ENCODE data around the gene LARP1.
"Not testable (repeated sequence)": the region's sequence is repeated elsewhere in the genome, so short reads cannot be mapped to it uniquely, and the experiment has no call there.

The LARP1 gene
- long read RNA-seq, donor 1 = 0 reads
- long read RNA-seq, donor 2, partial matches to known transcripts = 0 of 2 reads
- long read RNA-seq, donor 2, other reads (novel, unspliced or antisense) = 0 of 2 reads
- long read RNA-seq, donor 3, partial matches to known transcripts = 34 of 37 reads
- long read RNA-seq, donor 3, other reads (novel, unspliced or antisense) = 0 of 37 reads
- long read RNA-seq, donor 4, partial matches to known transcripts = 10 of 14 reads
- long read RNA-seq, donor 4, other reads (novel, unspliced or antisense) = 0 of 14 reads
- long read RNA-seq, donor 5, partial matches to known transcripts = 0 of 2 reads
- long read RNA-seq, donor 5, other reads (novel, unspliced or antisense) = 0 of 2 reads
- long read RNA-seq, donor 6, transcript LARP1-214 (2 exons, 287 nt) = major isoform, 5 of 5 reads
- long read RNA-seq, donor 6, partial matches to known transcripts = 0 of 5 reads
- long read RNA-seq, donor 6, other reads (novel, unspliced or antisense) = 0 of 5 reads
- long read RNA-seq, donor 7, transcript LARP1-214 (2 exons, 287 nt) = major isoform, 7 of 19 reads
- long read RNA-seq, donor 7, partial matches to known transcripts = 11 of 19 reads
- long read RNA-seq, donor 7, other reads (novel, unspliced or antisense) = 0 of 19 reads
- long read RNA-seq, donor 8, partial matches to known transcripts = 0 of 4 reads
- long read RNA-seq, donor 8, other reads (novel, unspliced or antisense) = 0 of 4 reads

- DNase-seq = peak; percentile 85
Measured at GRCh38 chr5:154755361-154756008, at the start of gene LARP1. Gene LARP1 (plus strand): TSS chr5:154755377. CDS start chr5:154755758, 381 bp downstream.

- DNase-seq = no peak
Measured at GRCh38 chr5:154706416-154706815, 48.8 kb upstream of the LARP1 start.

GRCh38 chr5:154707641-154708040 is 47.5 kb upstream of the LARP1 start:
- DNase-seq = no peak

- no peak for DNase-seq
Measured at GRCh38 chr5:154708207-154708606, 47.0 kb upstream of the LARP1 start.

GRCh38 chr5:154708846-154709245 is 46.3 kb upstream of the LARP1 start:
- DNase-seq = no peak

GRCh38 chr5:154709368-154710305 is 45.5 kb upstream of the LARP1 start:
- DNase-seq = no peak

- DNase-seq = no peak
Measured at GRCh38 chr5:154712518-154713437, 42.4 kb upstream of the LARP1 start.

GRCh38 chr5:154713615-154714125 is 41.5 kb upstream of the LARP1 start:
- no peak for DNase-seq

- no peak for DNase-seq
Measured at GRCh38 chr5:154714266-154714986, 40.8 kb upstream of the LARP1 start.

- no peak for DNase-seq
Measured at GRCh38 chr5:154721481-154722058, 33.6 kb upstream of the LARP1 start.

GRCh38 chr5:154722097-154722496 is 33.1 kb upstream of the LARP1 start:
- DNase-seq = no peak

GRCh38 chr5:154722936-154723335 is 32.2 kb upstream of the LARP1 start:
- no peak for DNase-seq

GRCh38 chr5:154723740-154724505 is 31.3 kb upstream of the LARP1 start:
- DNase-seq = no peak

- no peak for DNase-seq
Measured at GRCh38 chr5:154727361-154727760, 27.8 kb upstream of the LARP1 start.

- no peak for DNase-seq
Measured at GRCh38 chr5:154728939-154729588, 26.1 kb upstream of the LARP1 start.

- no peak for DNase-seq
Measured at GRCh38 chr5:154729613-154730012, 25.6 kb upstream of the LARP1 start.

GRCh38 chr5:154730761-154731160 is 24.4 kb upstream of the LARP1 start:
- DNase-seq = not testable (repeated sequence)

- DNase-seq = no peak
Measured at GRCh38 chr5:154732212-154732611, 23.0 kb upstream of the LARP1 start.
